ENCODE results near the gene STUB1. TPM values are rescaled to one million over a fixed set of nuclear protein-coding genes. Genes with fewer than 3 reads are reported as not detected.

The STUB1 gene
- total RNA-seq, 1 experiment from 2014 or later: 102 TPM

DNA sequence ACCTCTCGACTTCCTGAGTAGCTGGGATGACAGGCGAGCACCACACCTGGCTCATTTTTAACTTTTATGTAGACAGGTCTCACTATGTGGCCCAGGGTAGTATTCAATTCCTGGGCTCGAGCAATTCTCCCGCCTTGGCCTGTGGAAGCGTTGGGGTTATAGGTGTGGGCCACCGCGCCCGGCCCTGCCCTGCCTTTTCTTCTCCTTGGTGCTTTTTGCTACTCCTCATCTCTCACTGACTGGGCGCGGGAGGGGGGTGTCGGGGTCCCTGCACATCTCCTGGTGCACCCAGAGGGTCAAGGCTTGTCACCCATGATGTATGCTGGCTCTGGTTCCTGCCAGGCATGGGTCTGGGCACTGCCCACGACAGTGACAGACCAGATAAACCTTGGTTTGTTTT lies 35.7 kb upstream of the STUB1 start:
- TF ChIP-seq, protein P1, sequence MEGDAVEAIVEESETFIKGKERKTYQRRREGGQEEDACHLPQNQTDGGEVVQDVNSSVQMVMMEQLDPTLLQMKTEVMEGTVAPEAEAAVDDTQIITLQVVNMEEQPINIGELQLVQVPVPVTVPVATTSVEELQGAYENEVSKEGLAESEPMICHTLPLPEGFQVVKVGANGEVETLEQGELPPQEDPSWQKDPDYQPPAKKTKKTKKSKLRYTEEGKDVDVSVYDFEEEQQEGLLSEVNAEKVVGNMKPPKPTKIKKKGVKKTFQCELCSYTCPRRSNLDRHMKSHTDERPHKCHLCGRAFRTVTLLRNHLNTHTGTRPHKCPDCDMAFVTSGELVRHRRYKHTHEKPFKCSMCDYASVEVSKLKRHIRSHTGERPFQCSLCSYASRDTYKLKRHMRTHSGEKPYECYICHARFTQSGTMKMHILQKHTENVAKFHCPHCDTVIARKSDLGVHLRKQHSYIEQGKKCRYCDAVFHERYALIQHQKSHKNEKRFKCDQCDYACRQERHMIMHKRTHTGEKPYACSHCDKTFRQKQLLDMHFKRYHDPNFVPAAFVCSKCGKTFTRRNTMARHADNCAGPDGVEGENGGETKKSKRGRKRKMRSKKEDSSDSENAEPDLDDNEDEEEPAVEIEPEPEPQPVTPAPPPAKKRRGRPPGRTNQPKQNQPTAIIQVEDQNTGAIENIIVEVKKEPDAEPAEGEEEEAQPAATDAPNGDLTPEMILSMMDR (conservative IDR thresholded peaks at IDR 0.05): no peak
- Histone ChIP-seq H3K56ac (ENCODE audit: insufficient read length, low read depth, low read length) (no peak overlapping the region), H3K79me1 (ENCODE audit: insufficient read depth, low read depth, low read length, poor library complexity, severe bottlenecking) (no peaks in the 10 kb centered on the region), H4K91ac (ENCODE audit: insufficient read length, low read depth, low read length) (no peak overlapping the region), H2BK5ac (ENCODE audit: insufficient read length, low read length) (no peak overlapping the region), H4K8ac (replicated peaks; ENCODE audit: insufficient read length, low read depth, low read length) (no peak overlapping the region), H2AFZ (ENCODE audit: low read length) (no peak overlapping the region), H2BK12ac (ENCODE audit: insufficient read length, low read depth, low read length) (no peak overlapping the region), H3K18ac (ENCODE audit: insufficient read length, low read depth, low read length) (no peak overlapping the region), H3K9me3 (ENCODE audit: control insufficient read depth, low read depth, low read length) (no peaks in the 10 kb centered on the region), H3K4me2 (ENCODE audit: insufficient read depth, insufficient read length, low read length) (no peak overlapping the region), H3K79me2 (ENCODE audit: insufficient read depth, low read length) (no peaks in the 10 kb centered on the region), H3K27me3 (ENCODE audit: insufficient read depth, low read length) (no peaks in the 10 kb centered on the region), H3K23me2 (ENCODE audit: insufficient read length, low read depth, low read length, poor library complexity, severe bottlenecking) (peaks cover 14% of the 10 kb centered on the region), H4K20me1 (ENCODE audit: control insufficient read depth, insufficient read depth, insufficient read length) (no peaks in the 10 kb centered on the region), H2BK120ac (ENCODE audit: low read depth, low read length, poor library complexity, severe bottlenecking) (no peak overlapping the region), H3K4me1 (ENCODE audit: insufficient read depth, low read length) (no peaks in the 10 kb centered on the region; the same call in 1 of the 2 replicates), H3T11ph (ENCODE audit: low read length) (no peak overlapping the region), H2BK15ac (ENCODE audit: low read depth, low read length) (no peak overlapping the region), H3K4ac (ENCODE audit: low read depth, low read length) (no peak overlapping the region), H3K23ac (ENCODE audit: insufficient read length, low read depth, low read length) (no peak overlapping the region), H3K9ac (ENCODE audit: extremely low read depth, insufficient read length, low read length) (no peak overlapping the region), H3K14ac (ENCODE audit: insufficient read depth, low read length) (no peak overlapping the region), H4K5ac (ENCODE audit: insufficient read length, low read depth, low read length) (no peak overlapping the region), H2BK20ac (ENCODE audit: low read depth, low read length, poor library complexity, severe bottlenecking) (no peak overlapping the region), H2AK5ac (ENCODE audit: insufficient read length, low read length) (no peak overlapping the region), H3K27ac (ENCODE audit: insufficient read length, low read depth, low read length) (no peak overlapping the region)
- Mint-ChIP-seq H3K27ac (no peak overlapping the region; a peak in 2 of 7 replicates), H3K4me3 (peak overlapping the region in 1 of 2 experiments; percentile 68; a peak in 2 of 5 replicates), H3K27me3 (ENCODE audit: low read depth) (no peaks in the 10 kb centered on the region; the same call in 1 of the 2 replicates), H3K4me1 (peaks cover 2 to 14% of the 10 kb centered on the region in 2 experiments), H3K36me3 (ENCODE audit: insufficient read depth in 1 of 3, low read depth in 3 of 3) (peaks cover 2 to 15% (median 4%) of the 10 kb centered on the region in 3 experiments; a peak in 4 of 7 replicates), H3K9me3 (no peaks in the 10 kb centered on the region)
- no CpG with 5 or more reads among the region's 12 CpGs for WGBS (ENCODE audit: extremely low coverage, insufficient read length, low lambda C conversion rate)
- no peak for DNase-seq

Measured in H9 (cell line).